H1 (cell line): ENCODE data around the gene KRT80. TPM values are rescaled to one million over a fixed set of nuclear protein-coding genes. Genes with fewer than 3 reads are reported as not detected.

Source experiments
- ASH2L ChIP-seq: fragments of 200-600, 300-600 bp; sonication (generic); IDR thresholded peaks from one replicate; pipeline ENCODE4 v1.7.1; 2017; ENCODE audit warnings: low read length
- BCL11A ChIP-seq, 2 experiments: IDR thresholded peaks; one replicate each; pipeline ENCODE4 v1.6.1; 2011; ENCODE audit warnings: low read depth in 2 of 2, low read length in 2 of 2, mild to moderate bottlenecking in 2 of 2
- BRCA1 ChIP-seq: IDR thresholded peaks from 2 replicates; pipeline ENCODE4 v1.6.1; 2012; ENCODE audit warnings: low read depth, low read length, improper control_type of control experiment
- CHD2 ChIP-seq: IDR thresholded peaks from 2 replicates; pipeline ENCODE4 v1.6.1; 2012; ENCODE audit warnings: low read length, improper control_type of control experiment
- GTF2F1 ChIP-seq: IDR thresholded peaks from 2 replicates; pipeline ENCODE4 v1.6.1; 2012; ENCODE audit warnings: low read depth, low read length, improper control_type of control experiment, borderline replicate concordance
- HDAC2 ChIP-seq, 2 experiments: fragments of 300-600 bp in 1 of 2; sonication (generic) in 1 of 2; IDR thresholded peaks; 2 replicates each; pipeline ENCODE4 v1.6.1; 2011 to 2012; ENCODE audit warnings: low read depth in 2 of 2, low read length in 2 of 2, mild to moderate bottlenecking in 2 of 2, moderate library complexity in 2 of 2, borderline replicate concordance in 1 of 2, inconsistent platforms in 1 of 2
- KDM1A ChIP-seq: fragments of 200-600, 300-600 bp; sonication (generic); IDR thresholded peaks from 2 replicates; pipeline ENCODE4 v1.7.1; 2016; ENCODE audit warnings: mild to moderate bottlenecking, low read length, borderline replicate concordance
- KDM5A ChIP-seq: fragments of 200-600 bp; IDR thresholded peaks from 2 replicates; pipeline ENCODE4 v1.7.1; 2012; ENCODE audit warnings: mild to moderate bottlenecking, low read length, inconsistent platforms, mixed read lengths
- NANOG ChIP-seq: IDR thresholded peaks from 2 replicates; pipeline ENCODE4 v1.6.1; 2011; ENCODE audit warnings: low read length, low read depth, mild to moderate bottlenecking, inconsistent platforms; ENCODE audit not compliant: insufficient read depth, poor library complexity, severe bottlenecking
- POLR2A ChIP-seq, 2 experiments: IDR thresholded peaks; 1 replicate in 1 of 2; 2 replicates in 1 of 2; pipeline ENCODE4 v1.6.1; 2011; ENCODE audit warnings: low read depth in 2 of 2, low read length in 2 of 2, mild to moderate bottlenecking in 2 of 2; ENCODE audit errors: control extremely low read depth in 1 of 2
- POU5F1 ChIP-seq: IDR thresholded peaks from 2 replicates; pipeline ENCODE4 v1.6.1; 2011; ENCODE audit warnings: low read depth, mild to moderate bottlenecking, low read length, moderate library complexity
- SIX5 ChIP-seq: IDR thresholded peaks from 2 replicates; pipeline ENCODE4 v1.6.1; 2011; ENCODE audit warnings: mild to moderate bottlenecking, low read depth, low read length
- SP2 ChIP-seq: IDR thresholded peaks from 2 replicates; pipeline ENCODE4 v1.6.1; 2012; ENCODE audit warnings: mild to moderate bottlenecking, low read length, inconsistent platforms
- SUZ12 ChIP-seq: fragments of 200-600 bp; sonication (generic); IDR thresholded peaks from 2 replicates; pipeline ENCODE4 v1.6.1; 2012; ENCODE audit warnings: mild to moderate bottlenecking, inconsistent platforms, low read length, moderate library complexity, mixed read lengths
- TBP ChIP-seq: IDR thresholded peaks from 2 replicates; pipeline ENCODE4 v1.6.1; 2011; ENCODE audit warnings: low read depth, low read length, improper control_type of control experiment
- TCF12 ChIP-seq: IDR thresholded peaks from 2 replicates; pipeline ENCODE4 v1.6.1; 2011; ENCODE audit warnings: low read depth, mild to moderate bottlenecking, low read length
- polyA plus RNA-seq, 7 experiments: library from polyadenylated mRNA; depleted of rRNA in 3 of 7; stranded (reverse) in 5 of 7; unstranded in 2 of 7; fragments of >200 nt in 5 of 7; fragments of 200-250 nt in 2 of 7; gene quantifications; 1 replicate in 5 of 7; 2 replicates in 1 of 7; 4 replicates in 1 of 7; pipeline versions ENCODE4 v1.2.1 to v1.2.3, GENCODE V29; 2011 to 2013; ENCODE audit warnings: missing spikeins in 2 of 7, mixed read lengths in 2 of 7
- total RNA-seq: library from RNA; stranded (reverse); fragmentation: NEBNext Ultra II Directional; extraction: Animal tissue kit (Norgen Biotek cat#: 25700); gene quantifications from 2 replicates; pipeline ENCODE4 v1.2.1, GENCODE V29; 2021
- TF ChIP-seq, protein P1 (sequence below): IDR thresholded peaks from 2 replicates; pipeline ENCODE4 v1.6.1; 2011; ENCODE audit warnings: low read length, improper control_type of control experiment

The KRT80 gene
- total and polyA plus RNA-seq, 2 of the 8 experiments (the other 6 are each of a cell fraction or from before 2014, with no cell fraction given), result 0.05 TPM; not detected in 1

DNA sequence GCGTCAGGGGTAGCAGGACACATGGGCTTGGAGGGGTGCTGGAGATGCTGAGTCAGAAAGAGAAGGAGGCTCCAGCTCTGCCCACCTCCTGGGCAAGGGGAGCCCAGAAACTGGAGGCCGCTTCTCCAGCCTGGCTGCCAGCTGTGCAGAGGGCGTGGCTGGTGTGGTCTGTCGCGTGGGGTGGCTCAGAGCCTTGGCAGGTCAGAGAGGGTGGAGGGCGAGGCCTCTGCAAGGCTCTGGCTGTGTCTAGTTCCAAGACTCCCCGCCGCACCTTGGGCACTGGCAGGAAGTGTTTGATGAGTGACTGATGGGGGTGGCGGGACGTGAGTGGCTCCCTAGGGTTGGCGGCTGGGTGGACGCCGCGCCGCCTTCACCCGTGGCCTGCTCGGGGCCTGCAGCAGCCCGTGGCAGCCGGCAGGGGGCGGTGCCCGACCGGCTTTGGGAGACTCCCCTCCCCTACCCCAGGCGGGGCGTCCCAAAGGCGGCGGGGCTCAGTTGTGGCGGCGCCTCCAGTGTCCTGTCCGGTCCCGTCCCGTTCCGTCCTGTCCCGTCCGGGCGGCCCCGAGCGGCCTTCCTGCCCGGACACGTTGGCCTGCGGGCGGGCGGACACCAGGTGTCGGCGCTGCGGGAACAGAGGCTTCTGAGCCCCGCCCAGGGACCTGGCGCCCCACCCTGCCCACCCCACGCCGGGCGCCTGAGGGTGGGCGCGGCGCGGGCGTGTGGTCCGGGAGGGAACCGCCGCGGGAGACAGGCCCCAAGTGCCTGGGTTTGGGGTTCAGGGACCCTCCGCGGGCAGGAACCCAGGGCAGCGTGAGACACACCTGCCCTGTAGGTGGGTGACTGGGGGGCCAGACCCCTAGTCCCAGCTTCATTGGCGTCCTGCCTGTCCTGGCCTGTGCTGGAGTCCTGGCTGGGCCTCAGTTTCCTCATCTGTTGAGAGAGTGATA, 39.7 kb downstream of the KRT80 start (continued):
- no peak for TF ChIP-seq BRCA1
- TF ChIP-seq, protein P1, sequence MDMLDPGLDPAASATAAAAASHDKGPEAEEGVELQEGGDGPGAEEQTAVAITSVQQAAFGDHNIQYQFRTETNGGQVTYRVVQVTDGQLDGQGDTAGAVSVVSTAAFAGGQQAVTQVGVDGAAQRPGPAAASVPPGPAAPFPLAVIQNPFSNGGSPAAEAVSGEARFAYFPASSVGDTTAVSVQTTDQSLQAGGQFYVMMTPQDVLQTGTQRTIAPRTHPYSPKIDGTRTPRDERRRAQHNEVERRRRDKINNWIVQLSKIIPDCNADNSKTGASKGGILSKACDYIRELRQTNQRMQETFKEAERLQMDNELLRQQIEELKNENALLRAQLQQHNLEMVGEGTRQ, result no peak
- no peak for TF ChIP-seq NANOG
- peak; percentile 43 to 72; a peak in 2 of 4 replicates for TF ChIP-seq HDAC2 (IDR thresholded peaks at IDR 0.05; ENCODE audit: borderline replicate concordance in 1 of 2, low read depth in 2 of 2, low read length in 2 of 2)
- no peak for TF ChIP-seq KDM5A
- no peak for TF ChIP-seq SIX5
- TF ChIP-seq BCL11A (IDR thresholded peaks at IDR 0.05; ENCODE audit: low read depth in 2 of 2, low read length in 2 of 2), result no peak
- TF ChIP-seq POU5F1, result no peak
- no peak for TF ChIP-seq TCF12
- no peak for TF ChIP-seq KDM1A
- no peak; the same call in 1 of the 2 replicates for TF ChIP-seq TBP
- no peak for TF ChIP-seq ASH2L
- TF ChIP-seq CHD2, result no peak
- TF ChIP-seq POLR2A (IDR thresholded peaks at IDR 0.05; ENCODE audit: control extremely low read depth in 1 of 2, low read depth in 2 of 2, low read length in 2 of 2), result no peak
- no peak for TF ChIP-seq SUZ12
- no peak for TF ChIP-seq SP2
- no peak for TF ChIP-seq GTF2F1
